Rectal smooth muscle tissue (tissue), 1 donor: ENCODE measurements around the gene OTOA.
"Not testable (repeated sequence)": the region's sequence is repeated elsewhere in the genome, so short reads cannot be mapped to it uniquely, and the experiment has no call there.

Experiments
- H3K27ac ChIP-seq: one replicate; pipeline ENCODE4 v1.7.0; 2013; ENCODE audit warnings: low read depth, low read length, inconsistent platforms
- H3K27me3 ChIP-seq: one replicate; pipeline ENCODE4 v1.7.0; 2013; ENCODE audit warnings: low read length; ENCODE audit not compliant: control insufficient read depth, insufficient read depth
- H3K36me3 ChIP-seq: one replicate; pipeline ENCODE4 v1.7.0; 2013; ENCODE audit warnings: low read length; ENCODE audit not compliant: control insufficient read depth, insufficient read depth
- H3K4me1 ChIP-seq: one replicate; pipeline ENCODE4 v1.7.0; 2013; ENCODE audit warnings: low read length; ENCODE audit not compliant: control insufficient read depth, insufficient read depth
- H3K4me3 ChIP-seq: one replicate; pipeline ENCODE4 v1.7.0; 2013; ENCODE audit warnings: low read length
- H3K9ac ChIP-seq: one replicate; pipeline ENCODE4 v1.7.0; 2013; ENCODE audit warnings: low read length

OTOA gene

GRCh38 chr16:21769284-21769683 lies 105.5 kb downstream of the OTOA start:
- H3K27ac ChIP-seq, H3K4me1 ChIP-seq, H3K9ac ChIP-seq, H3K4me3 ChIP-seq, H3K27me3 ChIP-seq, H3K36me3 ChIP-seq: not testable (repeated sequence)

DNA sequence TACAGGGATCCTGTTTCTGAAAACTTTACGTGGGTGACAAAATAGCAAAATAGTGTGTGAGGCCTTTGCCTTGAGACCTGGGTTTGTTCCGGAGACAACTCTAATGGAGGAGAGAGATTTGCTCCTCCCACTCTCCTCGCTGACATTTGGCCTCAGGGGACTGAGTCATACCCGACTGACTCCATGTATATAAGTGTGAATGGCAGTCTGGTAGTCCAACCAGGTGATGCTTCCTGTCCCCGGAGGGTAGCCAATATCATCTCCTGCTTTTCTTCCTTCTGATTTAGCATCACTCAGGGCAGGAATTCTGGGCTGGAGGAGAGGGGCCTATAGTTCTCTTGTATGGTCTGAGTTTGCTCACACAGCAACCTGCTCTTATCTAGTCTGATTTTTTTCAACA lies 106.8 kb downstream of the OTOA start:
- H3K4me3 ChIP-seq, H3K4me1 ChIP-seq, H3K27ac ChIP-seq, H3K27me3 ChIP-seq, H3K36me3 ChIP-seq, H3K9ac ChIP-seq: not testable (repeated sequence)

DNA sequence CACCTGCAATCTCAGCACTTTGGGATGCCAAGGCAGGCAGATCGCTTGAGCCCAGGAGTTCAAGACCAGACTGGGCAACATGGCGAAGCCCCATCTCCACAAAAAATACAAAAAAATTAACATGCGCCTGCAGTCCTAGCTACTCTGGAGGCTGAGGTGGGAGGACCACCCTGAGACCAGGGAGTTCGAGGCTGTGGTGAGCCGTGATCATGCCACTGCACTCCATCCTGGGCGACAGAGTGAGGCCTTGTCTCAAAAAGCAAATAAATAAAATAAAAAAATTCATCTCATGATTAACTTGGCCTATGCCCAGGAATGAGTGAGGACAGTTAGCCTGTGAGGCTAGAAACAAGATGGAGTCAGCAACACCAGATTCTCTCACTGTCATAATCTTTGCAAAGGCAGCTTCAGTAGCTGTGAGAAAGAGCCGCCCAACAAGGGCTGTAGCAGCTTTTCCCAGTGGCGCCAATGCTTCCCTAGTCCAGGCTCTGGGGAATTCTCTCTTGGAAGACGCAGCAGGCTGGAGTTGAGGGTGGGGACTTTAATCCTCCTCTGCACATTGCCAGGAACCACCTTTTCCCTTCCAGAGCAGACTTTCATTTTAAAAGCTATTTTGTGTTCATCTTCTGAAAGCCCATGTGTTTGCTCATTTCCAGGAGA lies 108.9 kb downstream of the OTOA start:
- H3K27me3 ChIP-seq, H3K9ac ChIP-seq, H3K27ac ChIP-seq, H3K4me3 ChIP-seq, H3K4me1 ChIP-seq, H3K36me3 ChIP-seq: not testable (repeated sequence)

- not testable (repeated sequence) for H3K36me3 ChIP-seq, H3K9ac ChIP-seq, H3K27me3 ChIP-seq, H3K27ac ChIP-seq, H3K4me1 ChIP-seq, H3K4me3 ChIP-seq
These were observed 109.4 kb downstream of the OTOA start for GRCh38 chr16:21773207-21773553.

- not testable (repeated sequence) for H3K36me3 ChIP-seq, H3K4me1 ChIP-seq, H3K9ac ChIP-seq, H3K4me3 ChIP-seq, H3K27ac ChIP-seq, H3K27me3 ChIP-seq
These were observed 116.8 kb downstream of the OTOA start for GRCh38 chr16:21780525-21780924.

DNA sequence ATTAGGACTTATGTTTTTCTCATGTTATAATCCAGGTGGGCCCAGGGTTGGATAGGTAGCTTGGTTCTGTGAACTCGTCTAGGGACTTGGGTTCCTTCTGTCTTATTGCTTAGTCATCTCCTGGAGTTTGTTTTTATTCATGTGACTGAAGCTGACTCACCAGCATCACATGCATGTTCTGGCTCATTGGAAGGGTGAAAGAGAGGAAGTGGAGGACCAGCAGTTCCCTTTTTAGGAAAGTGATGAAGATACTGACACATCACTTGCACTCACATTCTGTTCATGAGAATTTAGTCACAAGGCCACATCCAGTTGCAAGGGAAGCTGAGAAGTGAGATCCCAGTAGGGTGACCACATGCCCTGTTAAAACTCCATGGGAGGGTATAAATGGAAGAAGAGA lies 126.7 kb downstream of the OTOA start:
- H3K9ac ChIP-seq, H3K27me3 ChIP-seq, H3K36me3 ChIP-seq, H3K4me3 ChIP-seq, H3K27ac ChIP-seq, H3K4me1 ChIP-seq: not testable (repeated sequence)

DNA sequence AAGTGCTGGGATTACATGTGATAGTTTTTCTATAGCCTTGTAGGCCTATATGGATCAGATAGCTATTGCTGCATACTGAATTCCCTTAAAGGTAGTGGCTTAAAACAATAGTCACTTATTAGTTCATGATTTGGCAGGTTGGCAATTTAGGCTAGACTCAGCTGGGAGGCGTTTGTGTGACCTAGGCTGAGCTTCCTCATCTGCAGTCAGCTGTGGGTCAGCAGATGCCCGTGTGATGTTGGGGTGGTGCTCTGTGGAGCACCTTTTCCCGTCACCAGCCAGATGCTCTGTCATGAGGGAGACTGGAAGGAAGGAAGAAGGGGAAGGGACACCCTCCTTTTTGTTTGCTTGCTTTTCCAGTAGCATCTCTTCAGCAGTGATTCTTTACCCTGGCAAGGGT lies 129.5 kb downstream of the OTOA start:
- H3K9ac ChIP-seq, H3K27ac ChIP-seq, H3K4me1 ChIP-seq, H3K4me3 ChIP-seq, H3K27me3 ChIP-seq, H3K36me3 ChIP-seq: not testable (repeated sequence)

- H3K27ac ChIP-seq, H3K4me1 ChIP-seq, H3K4me3 ChIP-seq, H3K9ac ChIP-seq, H3K27me3 ChIP-seq, H3K36me3 ChIP-seq: not testable (repeated sequence)
These were observed 134.8 kb downstream of the OTOA start for GRCh38 chr16:21798601-21799000.

DNA sequence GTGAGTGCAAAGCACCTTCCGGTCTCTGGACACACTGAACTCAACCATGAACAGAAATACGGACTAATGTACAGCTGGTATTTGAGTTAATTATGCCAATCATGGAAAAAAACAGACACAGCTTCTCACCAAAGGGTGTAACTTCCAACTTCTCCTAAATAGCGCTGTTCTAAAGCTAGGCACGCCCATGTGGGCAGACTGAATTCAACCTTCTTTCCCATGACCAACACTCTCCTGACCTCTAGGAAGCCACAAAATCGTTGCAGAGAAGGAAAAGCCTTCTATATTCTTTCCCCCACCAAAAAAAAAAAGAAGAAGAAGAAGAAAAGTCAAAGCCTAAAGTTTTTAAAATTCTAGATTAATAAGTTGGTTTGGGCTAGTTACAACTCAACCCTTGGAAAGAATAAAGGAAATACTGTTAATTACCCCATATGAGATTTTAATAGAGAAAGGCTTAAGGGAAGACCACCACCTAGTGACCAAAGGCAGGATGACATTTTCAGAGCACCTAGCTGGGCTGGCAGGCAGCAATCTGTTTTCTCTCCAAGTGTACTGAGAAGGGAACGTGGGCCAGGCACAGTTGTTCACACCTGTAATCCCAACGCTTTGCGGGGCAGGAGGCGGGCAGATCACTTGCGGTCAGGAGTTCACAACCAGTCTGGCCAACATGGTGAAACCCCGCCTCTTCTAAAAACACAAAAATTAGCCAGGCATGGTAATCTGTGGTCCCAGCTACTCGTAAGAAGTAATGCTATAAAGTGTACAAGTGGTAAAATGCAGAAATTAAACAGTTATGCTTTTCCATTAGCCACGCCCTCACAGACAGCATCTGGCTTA lies 138.0 kb downstream of the OTOA start:
- H3K4me3 ChIP-seq, H3K9ac ChIP-seq, H3K27ac ChIP-seq, H3K4me1 ChIP-seq, H3K27me3 ChIP-seq, H3K36me3 ChIP-seq: not testable (repeated sequence)

DNA sequence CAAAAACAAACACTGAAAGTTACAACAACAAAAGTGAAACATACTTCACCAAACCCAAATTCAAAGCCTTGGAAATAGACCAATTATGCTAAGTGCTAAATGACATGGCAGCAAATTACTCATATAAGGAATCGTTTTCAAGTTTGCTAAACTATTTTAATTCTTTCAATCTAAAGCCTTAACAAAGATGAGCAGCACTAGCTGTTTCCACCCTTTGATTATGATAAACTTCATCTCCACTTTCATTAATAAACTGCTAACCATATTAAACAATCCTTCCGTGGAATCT lies 138.6 kb downstream of the OTOA start:
- H3K27me3 ChIP-seq, H3K4me1 ChIP-seq, H3K36me3 ChIP-seq, H3K27ac ChIP-seq, H3K9ac ChIP-seq, H3K4me3 ChIP-seq: not testable (repeated sequence)
